IMR-90 (cell line): ENCODE results near the gene TM2D3. TPM values are rescaled to one million over a fixed set of nuclear protein-coding genes. Genes with fewer than 3 reads are reported as not detected.

Experiments
- ATAC-seq: fragments of 200-7000 bp; cut with Tn5 transposase; 2 replicates; pipeline ENCODE4 v1.9.1; 2020; ENCODE audit warnings: low read depth, mild to moderate bottlenecking, moderate library complexity
- BruUV-seq: library from RNA; stranded (reverse); fragments of 400-500 nt; replicated peaks from 2 replicates; lab custom pipeline; 2021; lab: Mats Ljungman, UMichigan
- CTCF ChIA-PET: fragments of 300-600 bp; formaldehyde crosslinking; extraction: SDS; loops from one replicate; lab custom pipeline; 2021; ENCODE audit warnings: antibody characterized with exemption; lab: Yijun Ruan, JAX
- POLR2A ChIA-PET: fragments of 300-600 bp; sonication (Branson Sonifier 250); formaldehyde crosslinking; loops from one replicate; lab custom pipeline; 2022; ENCODE audit warnings: antibody characterized with exemption; ENCODE audit not compliant: unreplicated experiment; lab: Charles Lee
- DNase-seq: peaks from one replicate; pipeline ENCODE4 v3.0.0; 2013
- H2AFZ ChIP-seq: replicated peaks from 2 replicates; pipeline ENCODE3; 2013; ENCODE audit warnings: low read length, mild to moderate bottlenecking; ENCODE audit not compliant: poor library complexity
- H2AK5ac ChIP-seq: 2 replicates; pipeline ENCODE4 v1.6.1; 2013; ENCODE audit warnings: low read depth, low read length, inconsistent platforms
- H2AK9ac ChIP-seq: replicated peaks from 2 replicates; pipeline ENCODE3; 2013; ENCODE audit warnings: mild to moderate bottlenecking, low read depth, low read length, moderate library complexity; ENCODE audit not compliant: poor library complexity
- H2BK120ac ChIP-seq: 2 replicates; pipeline ENCODE4 v1.6.1; 2013; ENCODE audit warnings: low read depth, low read length, inconsistent platforms
- H2BK15ac ChIP-seq: 3 replicates; pipeline ENCODE4 v1.6.1; 2013; ENCODE audit warnings: low read depth, low read length, inconsistent platforms
- H2BK20ac ChIP-seq: 2 replicates; pipeline ENCODE4 v1.6.1; 2013; ENCODE audit warnings: low read depth, mild to moderate bottlenecking, inconsistent platforms, low read length, moderate library complexity
- H2BK5ac ChIP-seq: 2 replicates; pipeline ENCODE4 v1.6.1; 2013; ENCODE audit warnings: mild to moderate bottlenecking, low read depth, low read length, inconsistent platforms; ENCODE audit not compliant: poor library complexity, severe bottlenecking
- H3K14ac ChIP-seq: replicated peaks from 2 replicates; pipeline ENCODE4 v1.6.1; 2013; ENCODE audit warnings: low read depth, low read length, inconsistent platforms
- H3K18ac ChIP-seq: 2 replicates; pipeline ENCODE4 v1.6.1; 2013; ENCODE audit warnings: low read depth, low read length, control low read depth
- H3K23ac ChIP-seq: 2 replicates; pipeline ENCODE4 v1.6.1; 2013; ENCODE audit warnings: low read depth, low read length, inconsistent platforms
- H3K27ac ChIP-seq: 2 replicates; pipeline ENCODE4 v1.5.1; 2013; ENCODE audit warnings: mild to moderate bottlenecking, control low read depth, low read length; ENCODE audit not compliant: insufficient read depth
- H3K27me3 ChIP-seq: 2 replicates; pipeline ENCODE4 v1.6.1; 2013; ENCODE audit warnings: low read length; ENCODE audit not compliant: control insufficient read depth, insufficient read depth
- H3K36me3 ChIP-seq: 2 replicates; pipeline ENCODE4 v1.6.1; 2013; ENCODE audit warnings: low read length, mixed read lengths; ENCODE audit not compliant: control insufficient read depth, insufficient read depth
- H3K4ac ChIP-seq: 2 replicates; pipeline ENCODE4 v1.6.1; 2013; ENCODE audit warnings: low read depth, low read length, inconsistent platforms
- H3K4me1 ChIP-seq: 2 replicates; pipeline ENCODE4 v1.6.1; 2013; ENCODE audit warnings: low read length, mixed read lengths; ENCODE audit not compliant: control insufficient read depth, insufficient read depth
- H3K4me2 ChIP-seq: 2 replicates; pipeline ENCODE4 v1.6.1; 2013; ENCODE audit warnings: low read depth, mild to moderate bottlenecking, control low read depth, low read length, moderate library complexity
- H3K4me3 ChIP-seq: 2 replicates; pipeline ENCODE4 v1.5.1; 2013; ENCODE audit warnings: low read depth, mild to moderate bottlenecking, control low read depth, low read length, moderate library complexity; ENCODE audit not compliant: insufficient read depth
- H3K56ac ChIP-seq: 2 replicates; pipeline ENCODE4 v1.6.1; 2013; ENCODE audit warnings: low read length, inconsistent platforms; ENCODE audit not compliant: insufficient read depth; ENCODE audit errors: extremely low read depth
- H3K79me1 ChIP-seq, 2 experiments: 2 replicates each; pipeline ENCODE4 v1.6.1; 2013; ENCODE audit warnings: low read length in 2 of 2, inconsistent platforms in 1 of 2, low read depth in 1 of 2
- H3K9ac ChIP-seq: 2 replicates; pipeline ENCODE4 v1.6.1; 2013; ENCODE audit warnings: low read depth, low read length, control low read depth
- H3K9me1 ChIP-seq: 2 replicates; pipeline ENCODE4 v1.6.1; 2013; ENCODE audit warnings: low read length, inconsistent platforms; ENCODE audit not compliant: insufficient read depth
- H3K9me3 ChIP-seq: 2 replicates; pipeline ENCODE4 v1.6.1; 2013; ENCODE audit warnings: low read length; ENCODE audit not compliant: control insufficient read depth, insufficient read depth
- H4K20me1 ChIP-seq: 2 replicates; pipeline ENCODE4 v1.6.1; 2013; ENCODE audit warnings: low read length, inconsistent platforms; ENCODE audit not compliant: insufficient read depth
- H4K5ac ChIP-seq: 2 replicates; pipeline ENCODE4 v1.6.1; 2013; ENCODE audit warnings: mild to moderate bottlenecking, low read depth, low read length, control low read depth
- H4K8ac ChIP-seq, 2 experiments: 2 replicates each; pipeline ENCODE4 v1.6.1; 2013; ENCODE audit warnings: low read depth in 2 of 2, low read length in 2 of 2, control low read depth in 1 of 2, inconsistent platforms in 1 of 2
- H4K91ac ChIP-seq: 2 replicates; pipeline ENCODE4 v1.6.1; 2013; ENCODE audit warnings: low read depth, low read length, inconsistent platforms; ENCODE audit not compliant: insufficient read depth
- MXI1 ChIP-seq: IDR thresholded peaks from 2 replicates; pipeline ENCODE4 v1.6.1; 2012; ENCODE audit warnings: low read depth, mild to moderate bottlenecking, low read length, moderate library complexity, borderline replicate concordance
- POLR2A ChIP-seq: IDR thresholded peaks from 2 replicates; pipeline ENCODE4 v1.6.1; 2012; ENCODE audit warnings: mild to moderate bottlenecking, low read depth, low read length
- RCOR1 ChIP-seq: IDR thresholded peaks from 2 replicates; pipeline ENCODE4 v1.6.1; 2012; ENCODE audit warnings: mild to moderate bottlenecking, low read length, improper control_type of control experiment; ENCODE audit not compliant: insufficient replicate concordance
- WGBS, 2 experiments: methylation state at CpG; one replicate each; pipeline versions ENCODE4 v1.1.5 to v1.1.7; 2013; ENCODE audit warnings: missing lambda C conversion rate in 2 of 2; ENCODE audit not compliant: insufficient read length in 1 of 2; ENCODE audit errors: extremely low coverage in 2 of 2; 5-methylcytosine and 5-hydroxymethylcytosine counted together
- dilution Hi-C: fragments of 300-500 bp; cut with HindIII; formaldehyde crosslinking; loops from one replicate; pipeline ENCODE4 v1.14.3; 2018; ENCODE audit warnings: low sequenced_read_pairs; ENCODE audit not compliant: unreplicated experiment
- in situ Hi-C: fragments of 300-500 bp; cut with MboI; formaldehyde crosslinking; loops from 3 replicates; pipeline ENCODE4 v1.14.3; 2019; ENCODE audit warnings: low sequenced_read_pairs, inconsistent platforms, mixed read lengths
- intact Hi-C: fragments of 100-400 bp; cut with micrococcal nuclease; formaldehyde crosslinking; loops from 2 replicates; pipeline ENCODE4 v1.10.0; 2022
- polyA plus RNA-seq, 3 experiments: library from polyadenylated mRNA; depleted of rRNA; stranded (reverse); fragments of >200 nt; gene quantifications; 2 replicates each; pipeline ENCODE4 v1.2.3, GENCODE V29; 2012; ENCODE audit warnings: low replicate concordance in 1 of 3
- total RNA-seq: library from RNA; depleted of rRNA; stranded (reverse); fragments of >200 nt; gene quantifications from 2 replicates; pipeline ENCODE4 v1.2.3, GENCODE V29; 2012

TM2D3 gene
- total and polyA plus RNA-seq, 2 of the 4 experiments (the other 2 are of a cell fraction) = 27.4 to 34.5 TPM

DNA sequence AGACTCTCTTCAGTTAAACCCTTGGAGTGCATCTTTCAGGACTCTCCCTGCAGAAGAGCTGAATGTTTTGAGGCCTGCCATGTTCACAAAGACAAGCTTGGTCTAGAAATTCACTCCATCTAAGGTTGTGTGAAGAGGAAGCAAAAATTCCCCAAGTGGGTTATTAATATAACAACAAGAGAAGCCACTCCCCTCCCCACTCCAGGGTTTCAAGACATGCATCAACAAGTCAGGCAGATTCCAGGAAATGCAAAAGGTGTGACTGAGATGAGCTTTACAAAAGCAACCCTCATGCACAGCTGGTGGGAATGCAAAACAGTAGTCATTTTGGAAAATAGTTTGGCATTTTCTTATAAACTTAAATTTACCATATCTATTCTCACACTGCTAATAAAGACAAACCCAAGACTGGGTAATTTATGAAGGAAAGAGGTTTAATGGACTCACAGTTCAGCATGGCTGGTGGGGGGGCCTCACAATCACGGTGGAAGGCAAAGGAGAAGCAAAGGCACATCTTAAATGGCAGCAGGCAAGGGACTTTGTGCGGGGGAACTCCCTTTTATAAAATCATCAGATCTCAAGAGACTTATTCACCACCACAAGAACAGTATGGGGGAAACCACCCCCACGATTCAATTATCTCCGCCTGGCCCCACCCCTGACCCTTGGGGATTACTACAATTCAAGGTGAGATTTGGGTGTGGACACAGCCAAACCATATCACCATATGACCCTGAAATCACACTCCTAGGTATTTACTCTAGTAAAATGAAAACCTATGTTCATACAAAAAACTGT is 40.8 kb upstream of the TM2D3 start:
- no CpG with 5 or more reads among the region's 4 CpGs for WGBS, 2 experiments
- Histone ChIP-seq H3K4me2 (no peak overlapping the region), H3K23ac (no peak overlapping the region), H3K36me3 (peaks cover 28% of the 10 kb centered on the region), H2BK15ac (no peak overlapping the region), H3K27me3 (no peaks in the 10 kb centered on the region), H4K20me1 (no peaks in the 10 kb centered on the region), H3K14ac (no peak overlapping the region), H3K9me3 (no peaks in the 10 kb centered on the region), H3K4ac (no peak overlapping the region), H2AFZ (no peak overlapping the region), H4K91ac (0 out of 2 replicates have a peak overlapping the region, but pooled peaks have one; percentile 41), H2BK20ac (no peak overlapping the region), H3K79me1 (peaks cover 0 to 5% of the 10 kb centered on the region in 2 experiments; a peak in 3 of 4 replicates), H2AK9ac (no peak overlapping the region), H4K5ac (no peak overlapping the region), H2BK120ac (no peak overlapping the region), H3K18ac (no peak overlapping the region), H3K4me3 (no peak overlapping the region), H2AK5ac (no peak overlapping the region), H3K27ac (no peak overlapping the region; the same call in 1 of the 2 replicates), H3K9me1 (peaks cover 11% of the 10 kb centered on the region), H3K4me1 (peaks cover 2% of the 10 kb centered on the region; the same call in 1 of the 2 replicates), H2BK5ac (peak overlapping the region; percentile 54), H3K9ac (no peak overlapping the region), H4K8ac (no peak overlapping the region), H3K56ac (no peak overlapping the region)
- no TSS peak for BruUV-seq
- no peak for DNase-seq
- dilution Hi-C loops = no loop called here
- no peak; the same call in 1 of the 2 replicates for ATAC-seq
- POLR2A ChIA-PET = no interaction called here
- no peak for TF ChIP-seq MXI1
- no peak for TF ChIP-seq POLR2A
- TF ChIP-seq RCOR1 = no peak
- CTCF ChIA-PET = interaction anchor here (0.6 kb wide), 1 partner anchor 12 kb away, joined by 3 read pairs; no protein-coding TSS in a partner anchor
- in situ Hi-C loops = no loop called here
- intact Hi-C loops = no loop called here
